ENCODE results near the gene NSD2.

NSD2 gene

DNA sequence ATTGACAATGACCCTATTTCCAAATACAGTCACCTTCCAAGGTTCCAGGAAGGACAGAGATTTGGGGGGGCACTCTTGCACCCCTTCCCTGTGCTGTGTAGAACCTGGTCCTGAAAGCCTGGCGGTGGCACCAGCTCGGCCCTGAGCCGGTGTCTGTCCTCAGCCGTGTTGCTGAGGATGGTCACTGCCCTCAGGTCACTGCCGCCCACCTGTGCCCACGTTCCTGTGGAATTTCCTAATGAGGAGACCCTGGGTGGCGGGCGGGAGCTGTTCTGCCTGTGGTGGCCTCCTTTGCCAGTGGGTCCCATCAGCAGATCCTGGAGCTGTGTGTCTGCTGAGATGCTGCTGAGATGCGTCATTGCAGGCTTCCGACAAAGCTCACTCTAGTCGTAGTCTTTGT, 104.7 kb downstream of the NSD2 start:
- Histone ChIP-seq H2BK12ac (ENCODE audit: low read length) (no peak overlapping the region), H3K14ac (ENCODE audit: low read length) (no peak overlapping the region), H3K18ac (ENCODE audit: low read length) (no peak overlapping the region)

DNA sequence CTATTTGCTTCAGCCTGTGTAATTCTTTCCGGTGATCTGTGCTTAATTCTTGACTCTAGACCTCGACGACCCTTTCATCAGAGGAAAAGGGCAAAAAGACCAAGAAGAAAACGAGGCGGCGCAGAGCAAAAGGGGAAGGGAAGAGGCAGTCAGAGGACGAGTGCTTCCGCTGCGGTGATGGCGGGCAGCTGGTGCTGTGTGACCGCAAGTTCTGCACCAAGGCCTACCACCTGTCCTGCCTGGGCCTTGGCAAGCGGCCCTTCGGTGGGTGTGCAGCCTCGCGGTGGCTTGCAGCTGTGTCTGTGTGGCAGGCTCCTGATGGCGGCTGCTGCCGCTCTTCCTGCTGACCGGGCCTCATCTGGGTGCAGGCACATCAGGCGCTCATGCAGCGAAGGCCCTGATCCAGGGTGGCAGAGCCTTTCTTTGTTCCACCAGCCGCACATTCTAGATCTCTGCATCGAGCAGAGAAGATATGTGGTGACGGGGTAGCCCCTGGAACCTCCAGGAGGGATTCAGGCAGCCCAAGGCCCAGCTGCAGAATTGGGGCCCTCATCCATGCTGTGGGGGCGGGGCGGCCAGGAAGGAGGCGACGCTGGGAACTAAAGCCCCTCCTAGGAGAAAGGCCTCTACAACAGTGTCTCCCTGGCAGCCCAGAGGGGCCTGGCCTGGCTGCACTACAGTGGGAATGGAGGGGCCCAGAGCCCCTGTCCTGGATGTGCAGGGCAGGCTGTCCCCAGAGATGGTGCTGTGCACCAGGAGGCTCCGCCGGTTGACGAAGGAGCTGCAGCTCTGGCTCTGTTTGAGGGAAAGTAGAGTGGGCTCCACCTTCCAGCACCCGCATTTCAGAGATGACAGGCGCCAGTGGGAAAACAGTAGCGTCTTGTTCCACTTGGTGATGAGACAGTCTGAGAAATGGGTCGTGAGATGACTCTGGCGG, 105.5 kb downstream of the NSD2 start:
- peaks cover 3% of the 10 kb centered on the region for H3K9me3 ChIP-seq (ENCODE audit: insufficient read depth, low read depth, low read length)
- peaks cover 69 to 75% of the 10 kb centered on the region in 2 experiments for H3K36me3 ChIP-seq (ENCODE audit: control insufficient read depth in 1 of 2, insufficient read depth in 2 of 2, low read length in 2 of 2)
- H3K27me3 ChIP-seq (ENCODE audit: insufficient read depth, low read length) = no peaks in the 10 kb centered on the region
- no peak overlapping the region for H3K27ac ChIP-seq (ENCODE audit: low read depth, low read length)
- no peak overlapping the region for H2AFZ ChIP-seq (ENCODE audit: insufficient read depth, low read length, poor library complexity)
- H3K14ac ChIP-seq (ENCODE audit: low read length) = no peak overlapping the region
- H4K12ac ChIP-seq (ENCODE audit: low read depth, low read length) = no peak overlapping the region
- no peak overlapping the region for H3K18ac ChIP-seq (ENCODE audit: low read length)
- H3K9ac ChIP-seq (ENCODE audit: low read length) = no peak overlapping the region
- no peak overlapping the region for H4K8ac ChIP-seq (ENCODE audit: low read depth, low read length)
- WGBS (ENCODE audit: extremely low coverage, insufficient coverage, insufficient read length) = no CpG with 5 or more reads among the region's 35 CpGs
- H3K79me2 ChIP-seq (ENCODE audit: control insufficient read depth, insufficient read depth, low read length, poor library complexity) = no peaks in the 10 kb centered on the region
- DNase-seq = no peak
- H4K91ac ChIP-seq (ENCODE audit: low read depth, low read length) = no peak overlapping the region
- H2BK12ac ChIP-seq (ENCODE audit: low read length) = no peak overlapping the region
- H2BK5ac ChIP-seq (ENCODE audit: low read depth, low read length, poor library complexity) = no peak overlapping the region
- no peaks in the 10 kb centered on the region for H3K4me1 ChIP-seq (ENCODE audit: control insufficient read depth in 1 of 2, insufficient read depth in 2 of 2, low read length in 2 of 2)
- no peak overlapping the region for H3K4me2 ChIP-seq (ENCODE audit: low read length)
- no peak overlapping the region for H3K4me3 ChIP-seq (ENCODE audit: low read depth, low read length)
- H2AK5ac ChIP-seq (ENCODE audit: low read length) = no peak overlapping the region
- H3K79me1 ChIP-seq (ENCODE audit: low read length) = no peaks in the 10 kb centered on the region
- H3K4ac ChIP-seq (ENCODE audit: low read depth, low read length) = no peak overlapping the region
- H3K23ac ChIP-seq (ENCODE audit: low read length) = no peak overlapping the region
- H2BK120ac ChIP-seq (ENCODE audit: insufficient read depth, low read length, poor library complexity) = no peak overlapping the region

More for the DNA sequence above, 104.7 kb downstream of the NSD2 start:
- Histone ChIP-seq H4K12ac (ENCODE audit: low read depth, low read length) (no peak overlapping the region), H3K9ac (ENCODE audit: low read length) (no peak overlapping the region), H3K9me3 (ENCODE audit: insufficient read depth, low read depth, low read length) (peaks cover 3% of the 10 kb centered on the region), H3K79me1 (ENCODE audit: low read length) (no peaks in the 10 kb centered on the region), H2AFZ (ENCODE audit: insufficient read depth, low read length, poor library complexity) (no peak overlapping the region), H3K4me1 (ENCODE audit: control insufficient read depth in 1 of 2, insufficient read depth in 2 of 2, low read length in 2 of 2) (no peaks in the 10 kb centered on the region), H3K23ac (ENCODE audit: low read length) (no peak overlapping the region), H3K79me2 (ENCODE audit: control insufficient read depth, insufficient read depth, low read length, poor library complexity) (no peaks in the 10 kb centered on the region), H3K4me2 (ENCODE audit: low read length) (no peak overlapping the region), H2BK120ac (ENCODE audit: insufficient read depth, low read length, poor library complexity) (no peak overlapping the region), H4K8ac (ENCODE audit: low read depth, low read length) (no peak overlapping the region), H2AK5ac (ENCODE audit: low read length) (no peak overlapping the region), H3K4me3 (ENCODE audit: low read depth, low read length) (no peak overlapping the region), H3K27ac (ENCODE audit: low read depth, low read length) (no peak overlapping the region), H2BK5ac (ENCODE audit: low read depth, low read length, poor library complexity) (no peak overlapping the region), H3K36me3 (ENCODE audit: control insufficient read depth in 1 of 2, insufficient read depth in 2 of 2, low read length in 2 of 2) (peaks cover 66 to 73% of the 10 kb centered on the region in 2 experiments), H3K4ac (ENCODE audit: low read depth, low read length) (no peak overlapping the region), H4K91ac (ENCODE audit: low read depth, low read length) (no peak overlapping the region), H3K27me3 (ENCODE audit: insufficient read depth, low read length) (no peaks in the 10 kb centered on the region)
- no peak for DNase-seq
- no CpG with 5 or more reads among the region's 11 CpGs for WGBS (ENCODE audit: extremely low coverage, insufficient coverage, insufficient read length)

DNA sequence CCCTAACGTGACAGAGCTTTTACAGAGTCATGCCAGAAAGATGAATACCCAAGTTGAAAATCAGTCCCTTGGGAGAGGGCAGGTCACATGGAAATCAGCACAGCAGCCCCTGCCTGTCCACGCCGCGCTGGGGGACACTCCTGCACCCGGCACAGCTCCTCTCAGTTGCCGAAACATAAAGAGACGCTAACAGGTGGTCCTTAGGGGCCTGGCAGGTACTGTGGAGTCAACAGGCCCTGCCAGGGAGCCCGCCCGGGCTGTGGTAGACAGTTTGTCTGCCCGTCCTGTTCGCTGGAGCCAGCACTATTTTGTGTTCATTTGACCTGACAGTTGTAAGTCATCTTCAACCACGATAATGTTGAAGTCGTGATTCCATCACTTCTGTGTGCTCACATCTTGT, 107.0 kb downstream of the NSD2 start:
- Histone ChIP-seq H3K9me3 (ENCODE audit: insufficient read depth, low read depth, low read length) (peaks cover under 1% of the 10 kb centered on the region), H2BK5ac (ENCODE audit: low read depth, low read length, poor library complexity) (no peak overlapping the region), H3K27me3 (ENCODE audit: insufficient read depth, low read length) (no peaks in the 10 kb centered on the region), H3K9ac (ENCODE audit: low read length) (no peak overlapping the region), H3K79me2 (ENCODE audit: control insufficient read depth, insufficient read depth, low read length, poor library complexity) (no peaks in the 10 kb centered on the region), H3K18ac (ENCODE audit: low read length) (no peak overlapping the region), H4K91ac (ENCODE audit: low read depth, low read length) (no peak overlapping the region), H3K4me2 (ENCODE audit: low read length) (no peak overlapping the region), H4K8ac (ENCODE audit: low read depth, low read length) (no peak overlapping the region), H2BK120ac (ENCODE audit: insufficient read depth, low read length, poor library complexity) (no peak overlapping the region), H3K4me3 (ENCODE audit: low read depth, low read length) (no peak overlapping the region), H4K12ac (ENCODE audit: low read depth, low read length) (no peak overlapping the region), H3K23ac (ENCODE audit: low read length) (no peak overlapping the region), H2AFZ (ENCODE audit: insufficient read depth, low read length, poor library complexity) (no peak overlapping the region), H3K79me1 (ENCODE audit: low read length) (no peaks in the 10 kb centered on the region), H2BK12ac (ENCODE audit: low read length) (no peak overlapping the region), H3K27ac (ENCODE audit: low read depth, low read length) (no peak overlapping the region), H2AK5ac (ENCODE audit: low read length) (no peak overlapping the region), H3K36me3 (ENCODE audit: control insufficient read depth in 1 of 2, insufficient read depth in 2 of 2, low read length in 2 of 2) (peaks cover 75 to 83% of the 10 kb centered on the region in 2 experiments), H3K4me1 (ENCODE audit: control insufficient read depth in 1 of 2, insufficient read depth in 2 of 2, low read length in 2 of 2) (no peaks in the 10 kb centered on the region), H3K14ac (ENCODE audit: low read length) (no peak overlapping the region), H3K4ac (ENCODE audit: low read depth, low read length) (no peak overlapping the region)
- WGBS (ENCODE audit: extremely low coverage, insufficient coverage, insufficient read length) = no CpG with 5 or more reads among the region's 13 CpGs
- DNase-seq = no peak

DNA sequence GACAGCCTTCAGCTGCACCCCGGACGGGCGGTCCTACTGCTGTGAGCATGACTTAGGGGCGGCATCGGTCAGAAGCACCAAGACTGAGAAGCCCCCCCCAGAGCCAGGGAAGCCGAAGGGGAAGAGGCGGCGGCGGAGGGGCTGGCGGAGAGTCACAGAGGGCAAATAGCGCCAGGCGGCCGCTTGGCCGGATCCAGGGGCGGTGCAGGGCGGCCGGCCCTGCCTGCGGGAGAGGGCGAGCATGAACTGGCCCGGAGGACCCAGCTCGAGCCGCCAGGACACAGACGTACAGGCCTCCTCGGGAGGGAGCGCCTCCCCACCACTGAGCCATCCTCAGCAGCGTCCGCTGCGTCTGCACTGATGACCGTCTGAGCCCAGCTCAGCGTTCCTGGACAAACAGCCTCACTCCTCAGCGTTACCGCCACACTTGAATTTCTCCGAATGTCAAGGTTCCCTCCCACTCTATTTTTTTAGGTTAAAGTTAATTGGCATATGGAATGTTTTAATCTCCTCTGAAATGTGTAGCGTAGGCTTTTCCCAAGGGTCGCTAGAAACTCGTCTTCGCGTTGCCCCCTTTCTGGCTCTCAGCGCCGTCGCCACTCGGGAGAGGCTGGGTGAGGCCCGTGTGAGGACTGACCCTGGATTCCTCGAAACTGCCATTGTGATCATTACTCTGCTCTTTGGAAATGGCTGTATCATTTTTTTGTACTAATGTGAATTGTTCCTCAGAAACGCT, 107.7 kb downstream of the NSD2 start:
- H2BK12ac ChIP-seq (ENCODE audit: low read length) = no peak overlapping the region
- no peaks in the 10 kb centered on the region for H3K79me2 ChIP-seq (ENCODE audit: control insufficient read depth, insufficient read depth, low read length, poor library complexity)
- H3K4ac ChIP-seq (ENCODE audit: low read depth, low read length) = no peak overlapping the region
- no peak overlapping the region for H4K12ac ChIP-seq (ENCODE audit: low read depth, low read length)
- no peak overlapping the region for H2AK5ac ChIP-seq (ENCODE audit: low read length)
- no peak overlapping the region for H3K14ac ChIP-seq (ENCODE audit: low read length)
- H4K91ac ChIP-seq (ENCODE audit: low read depth, low read length) = no peak overlapping the region
- peaks cover 79 to 83% of the 10 kb centered on the region in 2 experiments for H3K36me3 ChIP-seq (ENCODE audit: control insufficient read depth in 1 of 2, insufficient read depth in 2 of 2, low read length in 2 of 2)
- H3K4me2 ChIP-seq (ENCODE audit: low read length) = no peak overlapping the region
- H3K4me3 ChIP-seq (ENCODE audit: low read depth, low read length) = no peak overlapping the region
- no peak overlapping the region for H3K23ac ChIP-seq (ENCODE audit: low read length)
- H2BK120ac ChIP-seq (ENCODE audit: insufficient read depth, low read length, poor library complexity) = no peak overlapping the region
- no peak overlapping the region for H3K27ac ChIP-seq (ENCODE audit: low read depth, low read length)
- H4K8ac ChIP-seq (ENCODE audit: low read depth, low read length) = no peak overlapping the region
- no peaks in the 10 kb centered on the region for H3K4me1 ChIP-seq (ENCODE audit: control insufficient read depth in 1 of 2, insufficient read depth in 2 of 2, low read length in 2 of 2)
- H3K9me3 ChIP-seq (ENCODE audit: insufficient read depth, low read depth, low read length) = no peaks in the 10 kb centered on the region
- H3K18ac ChIP-seq (ENCODE audit: low read length) = no peak overlapping the region
- no peak overlapping the region for H3K9ac ChIP-seq (ENCODE audit: low read length)
- WGBS (ENCODE audit: extremely low coverage, insufficient coverage, insufficient read length) = no CpG with 5 or more reads among the region's 45 CpGs
- no peak for DNase-seq
- no peaks in the 10 kb centered on the region for H3K27me3 ChIP-seq (ENCODE audit: insufficient read depth, low read length)
- no peak overlapping the region for H2AFZ ChIP-seq (ENCODE audit: insufficient read depth, low read length, poor library complexity)
- no peak overlapping the region for H2BK5ac ChIP-seq (ENCODE audit: low read depth, low read length, poor library complexity)
- no peaks in the 10 kb centered on the region for H3K79me1 ChIP-seq (ENCODE audit: low read length)
